ENCODE data around the gene STAMBP.

The STAMBP gene

GRCh38 chr2:73821227-73821626 lies 7.5 kb upstream of the STAMBP start:
- DNase-seq (ENCODE audit: low read depth), result no peak
- H3K4me3 ChIP-seq (ENCODE audit: low read depth, low read length), result no peak overlapping the region
- TF ChIP-seq CTCF (conservative IDR thresholded peaks at IDR 0.05; ENCODE audit: low read depth, low read length), result no peak

- TF ChIP-seq CTCF (conservative IDR thresholded peaks at IDR 0.05; ENCODE audit: low read depth, low read length), result no peak
- H3K4me3 ChIP-seq (ENCODE audit: low read depth, low read length), result no peak overlapping the region
- DNase-seq (ENCODE audit: low read depth), result no peak
These were observed 7.1 kb upstream of the STAMBP start for GRCh38 chr2:73821669-73822068.

GRCh38 chr2:73822276-73822675 lies 6.5 kb upstream of the STAMBP start:
- no peak for DNase-seq (ENCODE audit: low read depth)

GRCh38 chr2:73822991-73823390 lies 5.8 kb upstream of the STAMBP start:
- no peak overlapping the region for H3K4me3 ChIP-seq (ENCODE audit: low read depth, low read length)
- no peak for TF ChIP-seq CTCF (conservative IDR thresholded peaks at IDR 0.05; ENCODE audit: low read depth, low read length)
- no peak for DNase-seq (ENCODE audit: low read depth)

More at GRCh38 chr2:73822276-73822675, 6.5 kb upstream of the STAMBP start:
- no peak for TF ChIP-seq CTCF (conservative IDR thresholded peaks at IDR 0.05; ENCODE audit: low read depth, low read length)
- H3K4me3 ChIP-seq (ENCODE audit: low read depth, low read length), result no peak overlapping the region

GRCh38 chr2:73823416-73823815 lies 5.3 kb upstream of the STAMBP start:
- no peak overlapping the region for H3K4me3 ChIP-seq (ENCODE audit: low read depth, low read length)
- no peak for TF ChIP-seq CTCF (conservative IDR thresholded peaks at IDR 0.05; ENCODE audit: low read depth, low read length)
- no peak for DNase-seq (ENCODE audit: low read depth)

- H3K4me3 ChIP-seq (ENCODE audit: low read depth, low read length), result no peak overlapping the region
- TF ChIP-seq CTCF (conservative IDR thresholded peaks at IDR 0.05; ENCODE audit: low read depth, low read length), result peak; percentile 78
- DNase-seq (ENCODE audit: low read depth), result peak; percentile 96
These were observed 4.7 kb upstream of the STAMBP start for GRCh38 chr2:73823916-73824523.

- no peak overlapping the region for H3K4me3 ChIP-seq (ENCODE audit: low read depth, low read length)
- no peak for DNase-seq (ENCODE audit: low read depth)
- no peak for TF ChIP-seq CTCF (conservative IDR thresholded peaks at IDR 0.05; ENCODE audit: low read depth, low read length)
These were observed 3.4 kb upstream of the STAMBP start for GRCh38 chr2:73825408-73825807.

Data from choroid plexus epithelial cell (primary cell).